Kidney tubule cell (primary cell): ENCODE results near the gene TMC6.
"Not testable (repeated sequence)": the region's sequence is repeated elsewhere in the genome, so short reads cannot be mapped to it uniquely, and the experiment has no call there.

Source experiments
- DNase-seq: peaks from one replicate; pipeline ENCODE4 v3.0.0-alpha.2; 2018; ENCODE audit warnings: low spot score

The TMC6 gene

DNA sequence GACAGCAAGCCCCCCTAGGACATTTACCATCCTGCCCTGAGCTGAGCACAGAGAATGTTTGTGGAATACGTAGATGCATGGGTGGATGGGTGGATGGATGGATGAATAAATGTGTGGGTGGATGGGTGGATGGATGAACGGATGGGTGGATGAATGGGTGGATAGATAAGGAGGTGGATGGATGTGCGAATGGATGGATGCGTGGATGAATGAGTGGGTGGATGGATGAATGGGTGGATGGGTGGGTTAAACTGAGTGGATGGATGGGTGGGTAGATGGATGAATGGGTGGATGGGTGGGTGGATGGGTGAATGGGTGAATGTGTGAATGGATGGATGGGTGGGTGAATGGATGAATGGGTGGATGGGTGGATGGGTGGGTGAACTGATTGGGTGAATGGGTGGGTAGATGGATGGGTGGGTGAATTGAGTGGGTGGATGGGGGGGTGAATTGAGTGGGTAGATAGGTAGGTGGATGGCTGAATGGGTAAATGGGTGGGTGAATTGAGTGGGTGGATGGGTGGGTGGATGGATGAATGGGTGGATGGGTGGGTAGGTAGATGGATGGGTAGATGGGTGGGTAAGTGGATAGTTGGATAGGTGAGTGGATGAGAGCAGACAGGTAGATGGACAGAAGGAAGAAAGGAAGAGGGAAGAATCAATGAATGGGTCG is 5.2 kb downstream of the TMC6 start:
- no peak for DNase-seq

DNA sequence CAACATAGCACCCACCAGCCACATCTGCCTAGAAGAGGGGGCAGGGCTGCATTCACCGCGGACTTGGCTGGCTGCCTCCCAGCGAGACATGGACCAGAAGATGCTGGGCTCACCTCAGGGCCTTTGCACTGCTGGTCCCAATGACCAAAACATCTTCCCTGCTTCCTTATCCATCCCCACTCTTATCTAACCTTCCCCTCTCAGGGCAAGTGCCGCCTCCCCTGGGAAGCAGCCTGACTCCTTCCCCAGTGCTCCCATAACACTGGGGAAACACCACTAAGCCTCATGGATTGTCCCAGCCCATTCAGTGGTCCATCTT is 5.7 kb downstream of the TMC6 start:
- DNase-seq = no peak

DNA sequence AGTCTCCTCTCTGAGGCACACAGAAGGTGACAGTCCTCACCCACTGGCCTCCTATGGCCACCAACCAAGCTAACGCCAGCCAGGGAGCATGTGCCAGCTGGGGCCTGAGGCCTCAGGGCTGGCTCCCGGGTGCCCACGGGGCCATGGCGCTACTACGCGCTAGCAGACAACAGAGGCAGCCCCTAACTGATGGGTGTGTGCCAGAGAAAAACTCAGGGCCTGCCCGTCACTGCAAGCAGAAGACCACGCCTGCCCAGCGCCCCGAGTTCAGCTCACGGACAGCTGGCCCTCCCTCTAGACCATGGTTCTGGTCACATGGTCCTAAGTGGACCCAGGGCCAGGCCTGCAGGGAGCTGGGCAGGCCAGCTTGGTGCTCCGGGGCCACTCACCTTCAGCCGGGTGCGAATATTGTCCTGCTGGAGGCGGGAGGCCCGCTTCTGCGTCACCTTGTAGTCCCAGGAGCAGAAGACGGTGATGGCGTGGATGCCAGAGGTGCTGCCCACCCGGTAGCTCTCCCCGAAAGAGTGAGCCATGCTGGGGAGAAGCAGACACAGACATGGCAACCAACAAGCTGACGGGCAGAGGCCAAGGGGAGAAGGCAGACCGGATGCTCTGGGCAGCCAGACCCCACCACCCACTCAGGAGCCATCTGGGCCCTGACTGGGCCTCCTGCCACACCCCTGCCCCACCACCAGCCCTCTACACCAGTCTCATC is 6.2 kb downstream of the TMC6 start:
- DNase-seq = no peak

DNA sequence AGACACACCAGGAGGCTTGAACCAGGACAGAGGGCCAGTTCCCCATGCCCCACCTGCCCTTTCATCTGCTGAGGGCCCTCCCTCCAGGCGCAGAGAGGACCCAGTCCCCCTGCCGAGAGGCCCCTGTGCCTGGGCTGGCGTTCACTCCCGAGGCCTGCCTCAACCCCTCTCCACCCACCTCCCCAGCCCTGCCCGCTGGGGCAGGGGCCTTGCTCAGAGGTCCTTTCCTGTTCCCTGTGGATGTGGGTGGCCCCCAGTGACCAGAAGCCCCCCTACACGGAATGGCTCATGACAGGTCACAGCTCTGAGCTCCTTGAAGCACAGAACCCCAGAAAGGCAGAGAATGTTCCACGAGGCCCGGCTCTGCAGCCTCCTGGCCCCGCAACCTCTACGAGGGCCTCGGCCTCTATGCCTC is 6.7 kb downstream of the TMC6 start:
- DNase-seq = no peak

DNA sequence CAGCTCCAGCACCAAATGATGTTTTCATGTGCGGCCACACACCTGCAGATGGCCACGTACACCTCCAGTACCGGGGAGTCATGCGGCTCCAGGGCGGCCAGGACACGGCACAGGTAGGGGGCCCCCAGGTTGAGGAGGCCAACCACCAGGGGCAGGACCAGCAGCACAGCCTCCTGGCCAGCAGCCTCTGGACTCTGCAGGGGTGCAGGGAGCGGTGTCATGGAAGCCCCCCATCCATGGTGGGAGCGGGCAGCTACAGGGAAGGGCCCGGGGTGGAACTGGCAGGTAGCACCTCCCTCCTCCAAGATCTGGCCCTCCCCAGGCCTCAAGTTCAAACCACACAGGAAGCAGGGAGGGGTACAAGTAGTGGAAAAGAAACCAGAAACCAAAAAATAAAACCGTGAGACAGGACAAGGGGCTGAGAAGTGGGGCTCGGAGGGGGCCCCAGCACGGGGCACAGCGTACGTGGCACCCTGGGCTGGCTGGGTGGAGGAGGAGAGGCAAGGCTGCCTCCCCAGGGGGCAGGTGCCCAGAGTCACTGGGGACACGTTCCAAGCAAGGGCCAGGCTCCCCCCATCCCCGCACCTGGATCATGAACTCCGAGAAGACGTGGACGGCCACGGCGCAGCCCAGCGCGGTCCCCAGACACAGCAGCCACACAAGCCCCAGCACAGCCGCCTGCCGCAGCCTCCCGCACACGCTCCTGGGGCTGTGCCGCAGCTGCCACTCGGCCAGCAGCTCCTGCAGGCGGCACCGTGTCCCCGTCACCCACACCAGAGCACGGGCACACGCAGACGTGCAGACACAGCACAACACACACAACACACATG is 7.4 kb downstream of the TMC6 start:
- no peak for DNase-seq

DNA sequence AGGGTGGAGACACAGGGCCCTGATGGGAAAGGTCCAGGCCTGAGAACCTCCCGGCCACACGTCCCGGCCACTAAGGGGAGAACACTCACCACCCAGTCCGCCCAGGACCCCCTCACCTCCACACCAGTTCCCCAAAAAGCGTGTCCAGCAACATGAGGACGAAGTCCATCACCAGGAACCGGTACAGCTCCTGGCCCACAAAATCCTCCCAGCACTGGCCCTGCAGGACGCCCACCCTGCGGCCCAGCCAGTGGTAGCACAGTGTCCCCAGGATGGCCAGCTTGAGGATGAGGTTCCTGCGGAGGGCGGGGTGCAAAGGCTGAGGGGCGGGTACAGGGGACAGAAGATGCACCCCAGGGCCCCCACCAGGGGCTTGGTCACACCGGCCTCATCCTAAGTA is 8.0 kb downstream of the TMC6 start:
- DNase-seq = no peak

DNA sequence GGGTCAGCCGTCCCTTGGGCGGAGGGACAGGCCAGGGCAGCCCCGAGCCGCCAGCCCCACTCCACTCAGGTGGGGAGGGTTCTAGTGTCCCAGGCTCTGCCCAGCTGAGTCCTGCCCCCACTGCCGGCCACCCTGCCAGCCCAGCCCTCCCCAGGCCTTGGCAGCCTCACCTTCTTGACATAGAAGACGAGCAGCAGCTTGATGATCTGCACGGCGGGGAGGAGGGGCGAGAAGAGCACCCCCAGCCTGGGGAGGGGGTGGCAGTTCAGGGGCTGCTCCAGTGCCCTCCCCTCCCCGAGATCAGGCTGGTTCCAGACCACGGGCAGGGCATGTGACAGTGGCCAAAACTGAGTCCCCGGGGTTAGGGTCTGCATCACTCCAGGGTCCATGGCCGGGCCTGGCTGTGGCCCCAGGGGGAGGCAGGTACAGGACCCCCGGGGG is 9.7 kb downstream of the TMC6 start:
- DNase-seq = no peak

DNA sequence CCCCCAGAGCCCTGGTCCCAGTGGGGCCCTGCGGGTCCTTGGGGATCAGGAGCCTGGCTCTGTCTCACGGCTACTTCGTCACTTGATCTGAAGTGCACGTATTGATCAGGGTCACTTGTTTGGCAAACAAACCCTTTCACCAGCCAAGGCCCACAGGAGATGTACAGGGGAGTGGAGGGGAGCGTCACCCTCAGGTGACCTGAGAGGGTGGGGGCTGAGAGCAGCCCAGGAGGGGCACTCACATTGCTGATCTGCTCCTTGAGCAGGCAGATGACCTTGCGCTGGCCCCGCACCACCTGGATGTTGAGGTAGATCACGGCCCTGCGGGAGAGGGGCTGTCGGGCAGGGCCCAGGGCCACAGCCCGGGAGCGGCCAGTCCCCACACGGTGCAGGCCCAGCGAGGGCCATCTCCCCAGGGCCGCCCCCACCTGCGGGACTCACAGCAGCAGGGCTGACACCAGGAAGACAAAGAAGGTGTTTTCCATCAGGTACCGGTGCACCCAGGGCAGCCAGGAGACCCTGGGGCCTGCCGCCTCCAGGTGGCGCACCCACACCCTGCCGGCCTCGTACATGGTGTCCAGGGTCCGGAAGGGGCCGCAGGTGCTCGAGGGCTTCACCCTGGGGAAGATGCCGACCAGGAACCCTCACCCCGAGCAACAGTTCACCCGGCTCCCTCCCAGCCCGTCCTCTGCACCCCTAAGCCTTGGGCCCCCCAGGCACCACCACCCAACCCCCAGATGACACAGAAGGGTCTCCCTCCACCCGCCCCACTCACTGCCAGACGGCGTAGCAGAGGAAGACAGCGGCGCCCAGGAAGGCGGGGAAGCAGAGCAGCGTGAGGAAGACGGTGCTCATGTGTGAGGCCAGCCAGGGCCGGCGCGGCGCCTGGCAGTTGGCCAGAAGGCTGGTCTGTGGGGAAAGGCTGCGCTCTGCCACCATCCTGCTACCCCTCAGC is 11.3 kb downstream of the TMC6 start:
- peak; percentile 31 for DNase-seq

DNA sequence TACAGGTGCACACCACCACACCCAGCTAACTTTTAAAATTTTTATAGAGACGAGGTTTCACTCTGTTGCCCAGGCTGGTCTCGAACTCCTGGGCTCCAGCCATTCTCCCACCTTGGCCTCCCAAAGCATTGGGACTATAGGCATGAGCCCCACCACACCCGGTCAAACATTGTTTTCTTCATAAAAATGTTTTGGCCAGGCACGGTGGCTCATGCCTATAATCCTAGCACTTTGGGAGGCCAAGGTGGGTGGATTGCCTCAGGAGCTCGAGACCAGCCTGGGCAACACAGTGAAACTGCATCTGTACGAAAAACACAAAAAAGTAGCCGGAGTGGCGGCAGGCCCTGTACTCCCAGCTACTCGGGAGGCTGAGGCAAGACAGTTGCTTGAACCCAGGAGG is 12.1 kb downstream of the TMC6 start:
- no peak for DNase-seq

DNA sequence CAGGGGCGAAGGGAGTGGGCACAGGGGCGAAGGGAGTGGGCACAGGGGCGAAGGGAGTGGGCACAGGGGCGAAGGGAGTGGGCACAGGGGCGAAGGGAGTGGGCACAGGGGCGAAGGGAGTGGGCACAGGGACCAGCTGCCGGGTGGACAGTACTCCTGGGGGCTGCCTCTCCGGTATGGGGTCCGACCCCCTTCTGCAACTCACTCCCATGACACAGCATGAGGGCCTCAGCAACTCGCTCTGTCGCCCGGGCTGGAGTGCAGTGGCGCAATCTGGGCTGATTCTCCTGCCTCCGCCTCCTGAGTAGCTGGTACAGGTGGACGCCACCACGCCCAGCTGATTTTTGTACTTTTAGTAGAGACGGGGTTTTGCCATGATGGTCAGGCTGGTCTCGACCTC is 12.8 kb downstream of the TMC6 start:
- not testable (repeated sequence) for DNase-seq

DNA sequence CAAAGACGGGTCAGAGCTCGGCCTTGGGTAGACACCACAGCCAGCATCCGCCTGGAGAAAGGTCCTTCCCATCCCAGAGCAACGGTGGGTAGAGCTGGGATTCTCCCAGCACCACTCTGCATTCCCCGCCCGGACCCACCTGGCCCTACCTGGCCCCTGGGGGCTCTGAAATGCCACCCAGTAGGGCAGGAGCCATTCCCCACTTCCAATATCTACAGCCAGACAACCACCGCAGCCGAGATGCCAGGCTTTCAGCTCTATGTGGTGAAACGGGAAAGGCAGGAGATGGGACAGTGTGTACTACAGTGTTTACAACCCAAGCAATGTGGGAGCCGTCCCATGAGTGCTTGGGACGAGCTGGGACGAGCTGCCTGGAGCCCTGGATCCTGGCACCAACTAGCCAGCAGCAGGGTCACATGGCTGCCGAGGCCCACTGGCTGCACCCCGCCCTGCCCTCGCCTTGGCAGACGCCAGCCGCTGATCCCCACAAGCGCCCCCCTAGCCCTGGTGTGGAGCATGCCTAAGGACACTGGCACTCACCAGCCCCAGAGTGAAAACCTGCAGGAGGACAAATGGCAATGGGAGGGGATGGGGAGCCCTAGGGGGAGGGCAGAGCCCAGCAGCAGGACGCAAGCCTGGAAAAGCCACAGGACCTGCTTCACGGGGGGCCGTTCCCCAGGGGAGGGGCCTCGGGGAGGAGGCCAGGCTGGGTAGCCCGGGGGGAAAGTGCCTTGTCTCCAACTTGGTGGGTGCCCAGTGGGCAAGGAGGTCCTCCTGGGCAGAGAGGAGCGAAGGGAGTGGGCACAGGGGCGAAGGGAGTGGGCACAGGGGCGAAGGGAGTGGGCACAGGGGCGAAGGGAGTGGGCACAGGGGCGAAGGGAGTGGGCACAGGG is 13.5 kb downstream of the TMC6 start:
- no peak for DNase-seq

DNA sequence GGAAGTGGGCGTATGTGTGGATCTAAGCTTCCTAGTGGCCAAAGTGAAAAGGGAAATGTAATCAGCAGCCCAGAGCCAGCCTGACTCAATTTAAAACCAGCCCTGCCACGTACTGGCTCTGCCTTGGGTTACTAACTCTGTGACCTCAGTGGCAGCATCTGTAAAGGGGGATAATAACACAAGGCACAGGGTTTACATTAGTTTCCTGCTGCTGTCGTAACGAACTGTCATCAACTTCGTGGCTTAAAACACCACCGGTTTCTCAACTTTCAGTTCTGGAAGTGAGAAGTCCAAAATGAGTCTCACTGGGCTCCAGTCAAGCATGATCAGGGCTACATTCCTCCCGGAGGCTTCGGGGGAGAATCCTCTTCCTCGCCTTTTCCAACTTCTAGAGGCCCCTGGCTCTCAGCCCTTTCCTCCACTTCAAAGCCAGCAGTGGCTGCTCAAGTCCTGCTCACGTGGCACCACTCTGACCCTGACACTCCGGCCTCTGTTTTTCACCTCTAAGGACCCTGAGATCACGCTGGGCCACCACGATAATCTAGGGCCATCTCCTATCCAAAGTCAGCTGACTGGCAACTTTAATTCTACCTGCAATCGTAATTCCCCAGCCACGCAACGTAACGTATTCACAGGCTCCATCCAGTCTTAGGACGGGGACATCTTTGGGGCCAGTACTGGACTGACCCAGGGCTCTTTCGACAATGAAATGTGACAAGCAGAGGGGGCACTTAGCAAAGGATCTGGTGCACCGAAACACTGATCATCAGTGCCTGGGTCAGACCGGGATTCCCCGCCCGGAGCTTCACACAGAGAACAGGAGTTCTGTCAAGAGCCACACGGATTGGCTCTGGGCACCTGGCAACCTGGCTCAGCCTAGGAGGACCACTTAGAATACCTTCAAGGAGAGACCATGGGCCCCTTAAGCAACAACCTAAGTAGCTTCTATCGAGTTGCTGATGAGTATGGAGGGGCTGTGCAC is 14.5 kb downstream of the TMC6 start:
- peak; percentile 21 for DNase-seq

DNA sequence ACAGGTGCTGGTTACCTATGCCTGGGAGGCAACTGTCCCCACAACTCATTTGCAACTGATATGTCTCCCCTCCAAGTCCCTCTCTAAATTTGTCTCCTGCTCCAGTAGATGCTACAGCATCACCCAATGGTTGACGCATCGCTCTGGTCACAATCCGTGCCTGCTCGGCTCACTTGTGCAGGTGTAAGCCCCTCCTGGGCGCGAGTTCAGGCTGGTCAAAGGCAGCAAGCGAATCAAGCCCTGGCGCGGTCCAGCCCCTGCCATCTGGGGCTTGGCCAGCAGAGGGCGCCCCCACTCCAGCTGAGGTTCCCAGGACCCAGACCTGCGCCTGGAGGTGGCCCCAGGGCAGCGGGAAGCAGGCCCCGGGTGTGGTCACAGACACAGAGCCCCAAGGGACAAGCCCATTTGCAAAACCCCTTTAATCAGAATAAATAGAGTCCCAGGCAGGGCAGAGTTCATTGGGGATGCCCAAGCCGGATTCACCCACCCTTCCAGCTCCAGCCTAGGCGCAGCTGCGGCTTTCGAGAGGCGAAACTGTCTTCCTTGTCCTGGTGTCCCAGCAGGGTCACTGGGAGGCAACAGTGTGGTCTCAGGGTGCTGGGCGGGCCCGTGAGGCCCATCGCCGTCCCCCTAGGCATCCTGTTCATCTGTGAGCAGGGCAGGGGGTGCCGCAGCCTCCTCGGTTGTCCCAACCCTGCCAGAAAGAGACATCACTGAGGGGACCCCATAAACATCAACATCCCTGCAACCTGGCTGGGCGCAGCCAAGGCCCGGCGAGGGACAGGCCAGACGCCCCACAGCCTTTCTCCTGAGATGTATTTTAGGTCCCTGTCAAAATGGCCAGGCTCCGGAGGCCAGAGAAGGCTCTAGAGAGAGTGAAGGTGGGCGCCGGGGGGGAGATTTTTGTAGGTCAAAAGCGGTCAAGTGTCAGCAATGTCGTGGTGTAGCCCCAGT is 15.8 kb downstream of the TMC6 start:
- DNase-seq = peak; percentile 67

DNA sequence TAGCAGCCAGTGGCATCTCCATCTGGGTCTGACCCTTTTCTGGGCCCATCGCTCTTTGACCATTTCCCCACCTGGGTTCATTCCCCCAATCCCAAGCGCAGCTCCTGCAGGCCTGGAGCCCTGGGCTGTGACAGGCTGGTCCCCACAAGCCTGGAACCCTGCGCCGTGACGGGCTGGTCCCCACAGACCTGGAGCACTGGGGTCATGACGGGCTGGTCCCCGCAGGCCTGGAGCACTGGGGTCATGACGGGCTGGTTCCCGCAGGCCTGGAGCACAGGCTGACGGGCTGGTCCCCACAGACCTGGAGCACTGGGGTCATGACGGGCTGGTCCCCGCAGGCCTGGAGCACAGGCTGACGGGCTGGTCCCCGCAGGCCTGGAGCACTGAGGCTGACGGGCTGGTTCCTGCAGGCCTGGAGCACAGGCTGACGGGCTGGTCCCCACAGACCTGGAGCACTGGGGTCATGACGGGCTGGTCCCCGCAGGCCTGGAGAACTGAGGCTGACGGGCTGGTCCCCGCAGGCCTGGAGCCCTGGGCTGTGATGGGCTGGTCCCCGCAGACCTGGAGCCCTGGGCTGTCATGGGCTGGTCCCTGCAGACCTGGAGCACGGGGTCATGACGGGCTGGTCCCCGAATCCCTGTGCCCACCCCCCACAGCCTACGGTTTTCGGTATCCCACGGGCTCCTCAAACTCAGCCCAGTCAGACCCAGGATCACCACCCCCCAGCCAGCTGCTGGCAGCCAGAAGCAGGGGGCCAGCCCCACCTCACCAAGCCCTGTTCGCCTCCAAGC is 16.6 kb downstream of the TMC6 start:
- no peak for DNase-seq

DNA sequence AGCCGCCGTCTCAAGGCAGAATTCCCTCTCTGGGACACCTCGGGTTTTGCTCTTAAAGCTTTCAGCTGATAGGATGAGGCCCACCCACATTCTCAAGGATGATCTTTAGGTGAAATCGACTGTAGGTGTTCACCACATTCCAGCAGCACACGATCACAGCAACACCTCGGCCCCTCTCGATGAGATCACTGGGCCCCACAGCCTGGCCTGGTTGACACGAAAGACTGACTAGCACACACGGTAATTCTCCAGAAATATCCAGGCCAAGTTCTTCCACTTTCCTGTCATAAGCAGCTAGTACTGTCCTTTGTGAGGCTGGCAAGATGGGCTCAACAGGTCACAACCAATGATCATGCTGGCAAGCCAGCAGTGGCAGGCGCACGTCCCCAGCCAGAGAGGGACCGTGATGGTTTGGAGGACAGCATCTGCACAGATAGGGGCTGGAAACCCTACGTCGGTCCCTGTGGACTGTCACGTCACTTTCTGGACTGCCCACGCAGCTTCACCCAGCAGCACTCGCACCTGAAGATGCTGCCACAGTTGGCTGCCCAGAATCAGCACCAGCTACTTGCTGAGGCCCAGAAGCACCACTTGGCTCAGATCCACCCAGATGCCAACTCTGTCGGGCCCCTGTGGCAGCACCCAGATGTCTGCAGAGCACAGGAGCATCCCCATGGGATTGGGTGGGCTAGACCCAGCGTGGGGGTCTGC is 17.4 kb downstream of the TMC6 start:
- DNase-seq = no peak

DNA sequence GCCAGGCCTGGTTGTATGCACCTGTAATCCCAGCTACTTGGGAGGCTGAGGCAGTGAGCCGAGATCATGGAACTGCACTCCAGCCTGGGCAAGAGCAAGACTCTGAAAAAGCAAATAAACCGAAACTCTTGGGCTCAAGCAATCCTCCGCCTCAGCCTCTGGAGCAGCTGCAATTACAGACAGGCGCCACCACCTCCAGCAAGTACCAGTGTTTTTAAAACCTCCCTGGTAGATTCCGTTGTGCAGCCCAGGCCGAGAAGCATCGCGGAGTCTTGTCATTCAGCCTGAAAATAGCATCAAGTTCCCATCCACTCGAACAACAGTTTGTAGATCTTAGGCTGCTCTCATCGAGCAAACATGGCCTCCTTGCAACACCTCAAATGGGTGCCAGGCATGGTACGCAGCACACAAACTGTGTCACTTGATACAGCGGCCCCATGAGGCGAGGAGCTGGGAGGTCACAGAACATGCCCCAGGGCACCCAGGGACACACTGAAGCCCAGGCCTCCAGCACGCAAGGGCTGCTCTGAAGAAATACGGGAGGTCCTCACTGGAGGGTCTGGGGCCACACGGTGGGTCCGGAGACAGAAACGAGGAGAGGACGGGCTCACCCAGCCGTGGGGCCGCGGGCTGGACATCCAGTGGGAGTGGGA is 18.1 kb downstream of the TMC6 start:
- DNase-seq = no peak

DNA sequence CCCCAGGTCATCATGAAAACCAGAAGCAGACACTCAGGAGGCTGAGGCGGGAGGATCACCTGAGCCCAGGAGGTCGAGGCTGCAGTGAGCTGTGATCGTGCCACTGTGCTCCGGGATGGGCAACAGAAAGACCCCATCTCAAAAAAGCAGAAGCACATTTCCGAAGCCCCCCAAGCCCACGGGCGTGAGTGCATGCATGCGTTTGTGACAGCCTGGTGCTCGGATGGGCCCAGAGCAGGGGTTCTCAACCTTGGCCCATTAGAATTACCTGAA is 19.1 kb downstream of the TMC6 start:
- DNase-seq = no peak
